Measurements from ENCODE around the gene ACADL. TPM values are rescaled to one million over a fixed set of nuclear protein-coding genes. Genes with fewer than 3 reads are reported as not detected.

The ACADL gene
- total and polyA plus RNA-seq, 9 donors, result 4.5 to 39.0 (median 10.5) TPM

DNA sequence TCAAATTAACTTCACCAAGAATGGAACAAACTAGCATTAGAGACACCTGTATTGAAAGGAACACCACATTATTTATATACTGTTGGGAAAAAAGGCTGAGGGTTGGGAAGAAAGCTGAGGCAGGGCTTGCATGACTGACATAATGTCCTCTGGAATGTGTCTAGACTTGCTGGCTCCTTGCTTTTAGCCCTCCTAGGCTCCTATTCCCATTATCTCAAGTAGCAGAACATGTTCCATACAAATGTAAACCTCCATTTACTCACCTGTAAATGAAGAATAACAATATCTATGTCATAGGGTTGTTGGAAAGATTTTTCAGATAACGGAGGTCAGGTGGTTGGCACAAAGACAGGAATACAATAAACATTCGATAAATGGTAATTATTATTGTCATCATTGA is 976 bp upstream of the ACADL start:
- Histone ChIP-seq H3K9me3 (no peaks in the 10 kb centered on the region), H3K27me3 (no peaks in the 10 kb centered on the region), H3K4me1 (ENCODE audit: insufficient read depth) (peaks cover 6% of the 10 kb centered on the region), H3K4me3 (no peak overlapping the region), H3K27ac (no peak overlapping the region), H3K36me3 (no peaks in the 10 kb centered on the region)
- WGBS, 3 donors, result 86 to 89% (median 87%) methylated on average over 2 of the region's 2 CpGs
- no peak for TF ChIP-seq POLR2A (IDR thresholded peaks at IDR 0.05)
- intact Hi-C loops (cut with DNase I), result no loop called here
- DNase-seq, result no peak

DNA sequence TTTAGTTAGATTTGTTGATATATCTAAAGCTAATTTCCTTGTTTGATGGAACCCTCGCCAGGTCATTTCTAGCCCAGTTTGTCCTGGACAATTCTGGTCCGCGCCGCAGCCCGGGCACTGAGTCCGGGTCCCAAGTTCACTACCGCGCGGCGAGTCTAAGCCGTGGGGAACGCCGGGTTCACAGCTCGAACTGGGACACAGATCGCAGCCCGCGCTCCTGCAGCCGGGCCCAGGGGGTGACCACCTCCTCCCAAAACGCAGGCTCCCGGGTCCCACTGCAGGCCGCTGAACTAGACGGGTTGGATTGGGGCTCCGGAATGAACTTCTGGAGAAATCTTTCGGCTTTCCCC is 681 bp downstream of the ACADL start:
- DNase-seq, result peak in 4 of 5 donors; percentile 28 to 68 (median 47)
- H3K27me3 ChIP-seq, result no peaks in the 10 kb centered on the region
- intact Hi-C loops (cut with DNase I), result no loop called here
- H3K9me3 ChIP-seq, result no peaks in the 10 kb centered on the region
- H3K4me3 ChIP-seq, result peak overlapping the region; percentile 43
- TF ChIP-seq EP300 (IDR thresholded peaks at IDR 0.05) (no peak), POLR2A (IDR thresholded peaks at IDR 0.05) (no peak)
- TF ChIP-seq, protein P1, sequence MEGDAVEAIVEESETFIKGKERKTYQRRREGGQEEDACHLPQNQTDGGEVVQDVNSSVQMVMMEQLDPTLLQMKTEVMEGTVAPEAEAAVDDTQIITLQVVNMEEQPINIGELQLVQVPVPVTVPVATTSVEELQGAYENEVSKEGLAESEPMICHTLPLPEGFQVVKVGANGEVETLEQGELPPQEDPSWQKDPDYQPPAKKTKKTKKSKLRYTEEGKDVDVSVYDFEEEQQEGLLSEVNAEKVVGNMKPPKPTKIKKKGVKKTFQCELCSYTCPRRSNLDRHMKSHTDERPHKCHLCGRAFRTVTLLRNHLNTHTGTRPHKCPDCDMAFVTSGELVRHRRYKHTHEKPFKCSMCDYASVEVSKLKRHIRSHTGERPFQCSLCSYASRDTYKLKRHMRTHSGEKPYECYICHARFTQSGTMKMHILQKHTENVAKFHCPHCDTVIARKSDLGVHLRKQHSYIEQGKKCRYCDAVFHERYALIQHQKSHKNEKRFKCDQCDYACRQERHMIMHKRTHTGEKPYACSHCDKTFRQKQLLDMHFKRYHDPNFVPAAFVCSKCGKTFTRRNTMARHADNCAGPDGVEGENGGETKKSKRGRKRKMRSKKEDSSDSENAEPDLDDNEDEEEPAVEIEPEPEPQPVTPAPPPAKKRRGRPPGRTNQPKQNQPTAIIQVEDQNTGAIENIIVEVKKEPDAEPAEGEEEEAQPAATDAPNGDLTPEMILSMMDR (IDR thresholded peaks at IDR 0.05), result no peak
- H3K36me3 ChIP-seq, result no peaks in the 10 kb centered on the region
- 3 to 7% (median 4%) methylated on average over 24 of the region's 24 CpGs for WGBS, 3 donors
- H3K4me1 ChIP-seq (ENCODE audit: insufficient read depth), result peaks cover 6% of the 10 kb centered on the region
- H3K27ac ChIP-seq, result peak overlapping the region; percentile 62 to 73

GRCh38 chr2:210215120-210215519 is 10.1 kb downstream of the ACADL start:
- no peaks in the 10 kb centered on the region for H3K9me3 ChIP-seq
- H3K27me3 ChIP-seq, result no peaks in the 10 kb centered on the region
- intact Hi-C loops (cut with DNase I), result no loop called here
- H3K27ac ChIP-seq, result no peak overlapping the region
- no peaks in the 10 kb centered on the region for H3K36me3 ChIP-seq
- WGBS, 3 donors, result 43 to 57% (median 56%) methylated on average over 1 of the region's 1 CpG
- no peak for TF ChIP-seq EP300 (IDR thresholded peaks at IDR 0.05)
- TF ChIP-seq POLR2A (IDR thresholded peaks at IDR 0.05), result no peak
- TF ChIP-seq, protein P1 (IDR thresholded peaks at IDR 0.05), result no peak
- H3K4me3 ChIP-seq, result no peak overlapping the region
- DNase-seq, result no peak
- H3K4me1 ChIP-seq (ENCODE audit: insufficient read depth), result no peaks in the 10 kb centered on the region

DNA sequence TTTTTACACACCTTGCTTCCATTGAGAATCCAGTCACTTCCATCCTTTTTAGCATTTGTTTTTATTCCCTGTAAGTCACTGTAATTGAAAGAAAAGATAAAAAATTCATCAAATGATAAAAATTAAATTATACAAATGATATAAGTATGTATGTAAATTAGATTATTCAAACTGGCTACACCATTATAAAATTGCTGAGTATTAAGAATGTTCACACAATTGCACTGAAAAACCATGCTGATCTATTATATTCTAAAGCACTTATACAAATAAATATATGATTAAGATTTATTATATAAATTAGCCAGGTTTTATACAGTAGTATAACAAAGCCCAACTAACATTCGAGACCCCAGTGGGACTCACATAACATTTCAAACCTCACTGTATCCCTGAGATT is 15.1 kb downstream of the ACADL start:
- intact Hi-C loops (cut with DNase I), result no loop called here
- TF ChIP-seq EP300 (IDR thresholded peaks at IDR 0.05) (no peak), POLR2A (IDR thresholded peaks at IDR 0.05) (no peak)
- TF ChIP-seq, protein P1 (IDR thresholded peaks at IDR 0.05), result no peak
- Histone ChIP-seq H3K27me3 (no peaks in the 10 kb centered on the region), H3K36me3 (no peaks in the 10 kb centered on the region), H3K27ac (no peak overlapping the region), H3K4me1 (ENCODE audit: insufficient read depth) (no peaks in the 10 kb centered on the region), H3K9me3 (no peaks in the 10 kb centered on the region), H3K4me3 (no peak overlapping the region)
- WGBS, 3 donors, result 96 to 98% (median 97%) methylated on average over 1 of the region's 1 CpG
- DNase-seq, result no peak

DNA sequence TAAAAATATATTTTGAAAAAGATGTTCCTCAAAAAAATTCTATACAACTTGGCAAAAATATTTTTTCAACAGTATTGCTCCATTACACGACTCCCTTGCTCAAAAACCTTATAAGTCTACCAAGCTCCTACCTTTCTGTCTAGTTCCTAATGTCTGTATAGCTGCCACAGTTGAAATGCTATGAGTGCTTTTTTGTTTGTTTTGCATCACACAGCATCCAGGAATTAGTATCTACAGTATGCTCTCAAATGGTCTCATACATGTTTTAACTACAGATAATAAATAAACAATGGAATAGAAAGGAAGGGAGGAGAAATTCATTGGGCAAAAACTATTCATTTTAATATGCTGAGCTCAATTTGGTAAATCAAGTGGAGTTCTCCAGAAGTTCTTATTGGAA is 17.3 kb downstream of the ACADL start:
- intact Hi-C loops (cut with DNase I), result no loop called here
- no peak for DNase-seq
- TF ChIP-seq EP300 (IDR thresholded peaks at IDR 0.05), result no peak
- no peak for TF ChIP-seq POLR2A (IDR thresholded peaks at IDR 0.05)
- TF ChIP-seq, protein P1 (IDR thresholded peaks at IDR 0.05), result no peak
- 76 to 87% (median 76%) methylated on average over 1 of the region's 1 CpG for WGBS, 3 donors
- no peaks in the 10 kb centered on the region for H3K36me3 ChIP-seq
- H3K9me3 ChIP-seq, result no peaks in the 10 kb centered on the region
- no peak overlapping the region for H3K4me3 ChIP-seq
- H3K27ac ChIP-seq, result no peak overlapping the region
- H3K4me1 ChIP-seq (ENCODE audit: insufficient read depth), result no peaks in the 10 kb centered on the region
- H3K27me3 ChIP-seq, result no peaks in the 10 kb centered on the region

Measured in ovary (tissue), 9 donors.